Measurements from ENCODE around the gene GLDC.

Gene GLDC

DNA sequence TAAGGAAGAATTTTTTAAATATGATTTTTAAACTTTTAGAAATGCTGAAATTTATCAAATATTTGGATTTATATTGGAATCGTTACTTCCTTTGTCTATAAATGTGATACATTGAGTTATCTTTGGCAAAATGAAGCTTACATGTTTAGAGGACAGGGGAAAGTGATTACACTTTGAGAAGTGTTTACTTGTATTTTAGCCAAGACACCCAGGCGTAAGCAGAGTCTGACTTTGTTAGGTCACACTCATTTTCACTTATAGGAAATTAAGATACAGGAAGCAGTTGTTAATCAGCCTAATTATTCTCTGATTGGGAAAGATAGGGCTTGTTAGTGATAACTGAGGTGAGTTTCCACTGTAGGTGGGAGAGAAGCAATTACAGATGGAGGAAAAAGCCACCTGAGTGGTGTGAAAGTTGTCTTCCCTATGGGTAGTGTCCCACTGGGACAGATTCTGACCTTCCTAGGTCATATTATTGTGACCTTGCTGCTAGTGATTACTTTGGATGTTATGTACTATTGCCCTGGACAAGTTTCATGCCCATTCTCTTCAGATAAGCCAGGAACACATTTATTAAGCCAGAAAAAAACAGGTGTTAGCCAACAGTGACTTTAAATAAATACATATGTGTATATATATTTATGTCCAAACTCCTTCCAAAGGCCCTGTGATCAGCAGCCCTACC, 143.9 kb downstream of the GLDC start:
- no peak for DNase-seq (ENCODE audit: low read depth)

GRCh38 chr9:6498982-6499381, 146.5 kb downstream of the GLDC start:
- no peak for DNase-seq (ENCODE audit: low read depth)

DNA sequence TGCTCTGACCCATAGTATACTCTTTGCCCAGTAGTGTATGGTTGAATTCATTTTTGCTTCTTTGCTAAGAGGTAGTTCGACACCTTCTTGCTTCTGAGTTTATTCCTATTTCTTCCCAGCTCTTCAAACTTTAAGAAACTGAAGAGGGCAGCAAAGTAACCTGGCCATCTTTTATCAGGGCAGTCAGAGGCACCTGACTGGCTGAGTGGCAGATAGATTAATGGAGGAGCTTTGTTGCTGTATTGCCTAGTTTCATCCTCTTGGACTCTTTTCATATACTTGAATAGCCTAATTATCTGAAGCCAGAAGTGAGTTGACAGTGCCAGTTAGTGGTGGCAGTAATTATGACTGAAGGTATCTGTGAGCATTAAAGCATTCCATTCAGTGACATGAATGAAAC, 150.1 kb downstream of the GLDC start:
- DNase-seq (ENCODE audit: low read depth), result no peak

GRCh38 chr9:6490863-6491262, 154.7 kb downstream of the GLDC start:
- DNase-seq (ENCODE audit: low read depth), result no peak

GRCh38 chr9:6489099-6489498, 156.4 kb downstream of the GLDC start:
- no peak for DNase-seq (ENCODE audit: low read depth)

DNA sequence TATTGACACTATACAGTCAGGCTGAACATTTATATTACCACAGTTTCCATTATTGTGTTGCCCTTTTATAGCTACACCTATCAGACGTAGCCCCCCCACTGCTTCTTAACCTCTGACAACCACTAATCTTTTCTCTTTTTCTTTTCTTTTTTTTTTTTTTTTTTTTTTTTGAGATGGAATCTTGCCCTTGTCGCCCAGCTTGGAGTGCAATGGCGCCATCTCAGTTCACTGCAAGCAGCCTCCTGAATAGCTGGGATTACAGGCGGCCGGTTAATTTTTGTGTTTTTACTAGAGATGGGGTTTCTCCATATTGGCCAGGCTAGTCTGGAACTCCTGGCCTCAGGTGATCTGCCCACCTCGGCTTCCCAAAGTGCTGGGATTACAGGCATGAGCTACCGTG, 157.1 kb downstream of the GLDC start:
- no peak for DNase-seq (ENCODE audit: low read depth)

DNA sequence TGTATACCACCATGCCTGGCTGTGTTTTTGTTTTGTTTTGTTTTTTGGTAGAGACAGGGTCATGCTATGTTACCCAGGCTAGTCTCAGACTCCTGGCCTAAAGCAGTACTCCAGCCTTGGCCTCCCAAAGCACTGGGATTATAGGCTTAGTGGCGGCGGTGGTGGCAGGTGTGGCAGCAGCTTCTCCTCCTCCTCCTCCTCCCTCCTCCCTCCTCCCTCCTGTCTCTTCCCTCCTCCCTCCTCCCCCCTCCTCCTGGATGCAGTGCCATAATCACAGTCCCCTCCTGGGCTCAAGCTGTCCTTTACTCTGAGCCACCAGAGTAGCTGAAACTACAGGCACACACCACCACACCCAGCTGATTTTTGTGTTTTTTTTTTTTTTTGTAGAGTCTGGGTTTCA, 161.3 kb downstream of the GLDC start:
- DNase-seq (ENCODE audit: low read depth), result no peak
